ENCODE measurements around the gene DNTT.

The DNTT gene

DNA sequence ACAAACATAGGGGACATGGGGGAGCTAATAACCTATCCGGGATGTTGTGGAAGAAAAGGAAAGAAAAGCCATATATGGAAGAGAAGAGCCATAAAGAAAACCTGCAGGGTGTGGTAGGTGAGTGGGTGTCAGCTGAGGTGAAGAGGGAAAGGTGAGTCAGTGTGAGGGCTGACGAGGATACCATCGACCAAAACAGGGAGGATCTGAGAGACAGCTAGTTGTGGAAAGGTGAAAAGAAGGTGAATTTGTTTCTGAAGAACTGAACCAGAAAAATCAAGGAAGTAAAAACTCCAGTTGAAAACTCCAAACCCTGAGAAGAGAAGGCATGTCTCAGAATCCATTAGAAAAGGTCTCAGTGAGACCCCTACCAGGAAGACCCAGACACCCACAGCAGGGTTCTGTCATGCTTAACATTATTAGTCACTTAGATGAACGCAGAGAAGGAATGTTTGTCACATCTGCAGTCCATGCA lies 37.0 kb upstream of the DNTT start:
- TF ChIP-seq, protein P1, sequence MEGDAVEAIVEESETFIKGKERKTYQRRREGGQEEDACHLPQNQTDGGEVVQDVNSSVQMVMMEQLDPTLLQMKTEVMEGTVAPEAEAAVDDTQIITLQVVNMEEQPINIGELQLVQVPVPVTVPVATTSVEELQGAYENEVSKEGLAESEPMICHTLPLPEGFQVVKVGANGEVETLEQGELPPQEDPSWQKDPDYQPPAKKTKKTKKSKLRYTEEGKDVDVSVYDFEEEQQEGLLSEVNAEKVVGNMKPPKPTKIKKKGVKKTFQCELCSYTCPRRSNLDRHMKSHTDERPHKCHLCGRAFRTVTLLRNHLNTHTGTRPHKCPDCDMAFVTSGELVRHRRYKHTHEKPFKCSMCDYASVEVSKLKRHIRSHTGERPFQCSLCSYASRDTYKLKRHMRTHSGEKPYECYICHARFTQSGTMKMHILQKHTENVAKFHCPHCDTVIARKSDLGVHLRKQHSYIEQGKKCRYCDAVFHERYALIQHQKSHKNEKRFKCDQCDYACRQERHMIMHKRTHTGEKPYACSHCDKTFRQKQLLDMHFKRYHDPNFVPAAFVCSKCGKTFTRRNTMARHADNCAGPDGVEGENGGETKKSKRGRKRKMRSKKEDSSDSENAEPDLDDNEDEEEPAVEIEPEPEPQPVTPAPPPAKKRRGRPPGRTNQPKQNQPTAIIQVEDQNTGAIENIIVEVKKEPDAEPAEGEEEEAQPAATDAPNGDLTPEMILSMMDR (conservative IDR thresholded peaks at IDR 0.05; ENCODE audit: low read depth): no peak
- ChIA-PET CTCF (no interaction called here), POLR2A (ENCODE audit: low non-redundant PET) (no interaction called here)
- DNase-seq (ENCODE audit: low spot score): peak; percentile 91
- H3K27ac ChIP-seq: no peak overlapping the region

GRCh38 chr10:96268341-96268909 lies 35.8 kb upstream of the DNTT start:
- ChIA-PET POLR2A (ENCODE audit: low non-redundant PET) (no interaction called here), CTCF (interaction anchor here (0.6 kb wide), 1 partner anchor 155 kb away, joined by 3 read pairs; no protein-coding TSS in a partner anchor)
- TF ChIP-seq, protein P1 (conservative IDR thresholded peaks at IDR 0.05; ENCODE audit: low read depth): no peak
- no peak for DNase-seq (ENCODE audit: low spot score)
- H3K27ac ChIP-seq: no peak overlapping the region

GRCh38 chr10:96269438-96270300 lies 34.6 kb upstream of the DNTT start:
- no peak for DNase-seq (ENCODE audit: low spot score)
- CTCF ChIA-PET: interaction anchor here (0.6 kb wide), 2 partner anchors 10 to 156 kb away, joined by 3 to 5 read pairs; no protein-coding TSS in a partner anchor
- TF ChIP-seq, protein P1 (conservative IDR thresholded peaks at IDR 0.05; ENCODE audit: low read depth): no peak
- POLR2A ChIA-PET (ENCODE audit: low non-redundant PET): no interaction called here
- H3K27ac ChIP-seq: no peak overlapping the region

GRCh38 chr10:96270571-96270970 lies 33.7 kb upstream of the DNTT start:
- ChIA-PET POLR2A (ENCODE audit: low non-redundant PET) (interaction anchor here (0.7 kb wide), 1 partner anchor 141 kb away, joined by 3 read pairs; no protein-coding TSS in a partner anchor), CTCF (interaction anchor here (0.6 to 1.8 kb wide), 4 partner anchors 11 to 582 kb away, joined by 3 to 14 read pairs (median 6); no protein-coding TSS in a partner anchor)
- TF ChIP-seq, protein P1 (conservative IDR thresholded peaks at IDR 0.05; ENCODE audit: low read depth): no peak
- no peak for DNase-seq (ENCODE audit: low spot score)
- H3K27ac ChIP-seq: no peak overlapping the region

GRCh38 chr10:96271016-96271815 lies 33.0 kb upstream of the DNTT start, which contains the start of gene BLNK:
BLNK (minus strand) TSS chr10:96271569; CDS start chr10:96271398, 171 bp downstream.
- peak; percentile 77 for DNase-seq (ENCODE audit: low spot score)
- ChIA-PET CTCF (interaction anchor here (0.6 to 1.8 kb wide), 4 partner anchors 10 to 583 kb away, joined by 3 to 14 read pairs (median 6); no protein-coding TSS in a partner anchor), POLR2A (ENCODE audit: low non-redundant PET) (interaction anchor here (0.7 kb wide), 2 partner anchors 41 to 142 kb away, joined by 3 to 4 read pairs; no protein-coding TSS in a partner anchor)
- peak within 1 kb of the TSS; percentile 53 for H3K27ac ChIP-seq
- TF ChIP-seq, protein P1 (conservative IDR thresholded peaks at IDR 0.05; ENCODE audit: low read depth): no peak

All from RWPE1 (cell line).